ACC112 (cell line): Measurements from ENCODE around the gene AUTS2.

Source experiments
- H2AFZ ChIP-seq: fragments of 200-600 bp; sonication (generic); one replicate; pipeline ENCODE4 v1.6.0; 2017; ENCODE audit warnings: antibody characterized with exemption, low read length; ENCODE audit not compliant: unreplicated experiment
- H3K27ac ChIP-seq: fragments of 200-600 bp; sonication (generic); 2 replicates; pipeline ENCODE4 v1.5.1; 2014; ENCODE audit warnings: low read depth, mild to moderate bottlenecking, antibody characterized with exemption, low read length, moderate library complexity
- H3K27me3 ChIP-seq: fragments of 200-600 bp; sonication (generic); 2 replicates; pipeline ENCODE4 v1.6.1; 2014; ENCODE audit warnings: mild to moderate bottlenecking, antibody characterized with exemption, low read length, moderate library complexity, mixed read lengths; ENCODE audit not compliant: insufficient read depth
- H3K36me3 ChIP-seq: fragments of 200-600 bp; sonication (generic); 2 replicates; pipeline ENCODE4 v1.6.1; 2016; ENCODE audit warnings: mild to moderate bottlenecking, antibody characterized with exemption, low read length, moderate library complexity, mixed read lengths; ENCODE audit not compliant: insufficient read depth
- H3K4me1 ChIP-seq: fragments of 200-600 bp; sonication (generic); one replicate; pipeline ENCODE4 v1.6.1; 2016; ENCODE audit warnings: low read length, mixed read lengths; ENCODE audit not compliant: insufficient read depth, unreplicated experiment, control insufficient read depth
- H3K4me3 ChIP-seq: fragments of 200-600 bp; sonication (generic); 2 replicates; pipeline ENCODE4 v1.5.1; 2014; ENCODE audit warnings: mild to moderate bottlenecking, low read depth, low read length
- H3K79me2 ChIP-seq: fragments of 200-600 bp; sonication (generic); one replicate; pipeline ENCODE4 v1.6.0; 2016; ENCODE audit warnings: low read length; ENCODE audit not compliant: control insufficient read depth, unreplicated experiment, insufficient read depth

AUTS2 gene

DNA sequence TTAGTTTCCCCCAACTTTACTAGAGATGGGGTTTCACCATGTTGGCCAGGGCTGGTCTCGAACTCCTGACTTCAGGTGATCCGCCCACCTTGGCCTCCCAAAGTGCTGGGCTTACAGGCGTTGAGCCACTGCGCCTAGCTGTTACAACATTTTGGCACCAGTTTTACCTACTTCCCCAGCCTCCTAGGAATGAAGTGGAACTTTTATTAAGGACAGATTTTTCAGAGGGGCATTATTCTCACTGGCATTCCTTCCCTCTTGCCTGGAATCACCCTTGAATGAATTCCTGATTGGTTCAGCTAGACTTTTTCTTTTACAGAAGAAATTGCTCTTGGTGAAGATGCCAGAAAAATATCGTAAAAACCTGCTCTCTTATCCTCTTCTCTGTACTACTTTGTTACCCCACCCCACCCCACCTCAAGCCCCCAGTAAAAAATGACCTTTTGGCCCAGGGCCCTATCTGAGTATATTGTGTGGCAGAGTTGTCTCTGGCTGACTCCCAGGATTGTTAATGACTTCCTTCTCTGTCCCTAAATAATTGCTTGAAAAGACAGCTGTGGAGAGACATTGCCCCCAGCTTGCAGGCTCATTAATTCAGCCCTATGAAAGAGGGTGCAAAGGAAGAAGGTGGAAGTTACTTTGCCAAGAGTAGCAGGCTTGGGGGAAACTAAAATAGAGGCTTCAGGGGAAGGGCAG lies 189.6 kb downstream of the AUTS2 start:
- no peak overlapping the region for H3K27ac ChIP-seq
- H2AFZ ChIP-seq = no peak overlapping the region
- no peaks in the 10 kb centered on the region for H3K79me2 ChIP-seq
- no peaks in the 10 kb centered on the region for H3K27me3 ChIP-seq
- no peak overlapping the region for H3K4me3 ChIP-seq
- H3K36me3 ChIP-seq = no peaks in the 10 kb centered on the region
- H3K4me1 ChIP-seq = no peaks in the 10 kb centered on the region

DNA sequence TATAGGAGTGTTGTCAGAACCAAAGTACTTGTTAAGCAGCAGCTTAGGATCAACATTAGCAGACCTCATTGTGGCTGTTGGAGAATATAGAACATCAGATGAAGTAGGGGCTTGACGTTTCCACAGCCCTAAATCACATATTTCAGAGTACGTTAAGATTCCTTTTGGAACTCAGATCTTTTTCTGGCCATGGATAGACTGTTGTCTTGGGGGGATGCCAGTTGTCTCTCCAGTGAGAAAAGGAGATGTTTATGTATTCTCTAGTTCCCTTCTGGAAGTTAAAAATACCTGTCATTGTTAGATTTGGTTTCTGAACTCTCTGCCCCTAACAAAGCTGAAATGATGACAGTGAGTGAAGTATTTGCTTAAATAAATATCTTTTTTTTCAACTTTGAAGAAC lies 191.3 kb downstream of the AUTS2 start:
- H3K79me2 ChIP-seq = no peaks in the 10 kb centered on the region
- no peaks in the 10 kb centered on the region for H3K4me1 ChIP-seq
- H3K27ac ChIP-seq = no peak overlapping the region
- no peaks in the 10 kb centered on the region for H3K36me3 ChIP-seq
- H3K27me3 ChIP-seq = no peaks in the 10 kb centered on the region
- H3K4me3 ChIP-seq = no peak overlapping the region
- no peak overlapping the region for H2AFZ ChIP-seq

DNA sequence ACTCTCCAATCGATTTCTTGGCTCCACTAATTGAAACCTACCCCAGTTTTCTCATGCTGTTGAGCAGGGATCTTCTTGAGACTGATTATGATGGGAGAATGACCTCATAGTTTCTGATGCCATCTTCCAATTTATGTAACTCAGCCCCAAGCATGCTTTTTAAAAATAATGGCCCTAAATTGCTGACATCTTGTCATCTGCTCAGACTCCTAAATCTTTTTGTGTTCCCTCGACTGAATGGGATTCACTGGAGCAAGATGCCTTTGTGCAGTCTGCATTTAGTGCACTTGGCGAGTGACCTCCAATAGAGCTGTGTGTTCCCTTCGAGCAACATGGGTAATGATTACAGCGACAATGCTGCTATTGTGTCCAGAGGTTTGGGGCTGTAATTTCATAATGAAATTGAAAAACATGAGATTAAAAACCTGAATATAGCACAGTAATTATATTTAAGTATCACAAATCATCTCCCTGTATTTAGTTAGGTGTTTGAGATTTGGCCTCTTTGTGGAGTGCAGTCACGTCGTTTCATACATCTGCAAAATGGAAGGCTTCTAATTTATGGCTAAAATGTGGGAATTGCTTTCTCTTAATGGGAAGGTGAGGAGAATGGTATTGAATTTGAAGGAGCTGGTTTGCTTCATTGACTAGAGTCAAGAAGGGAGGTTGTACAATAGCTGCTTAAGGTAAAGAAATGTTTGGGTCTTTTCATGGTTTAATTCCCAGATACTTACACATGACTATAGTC lies 192.9 kb downstream of the AUTS2 start:
- Histone ChIP-seq H3K27ac (no peak overlapping the region), H3K36me3 (no peaks in the 10 kb centered on the region), H3K79me2 (no peaks in the 10 kb centered on the region), H3K27me3 (no peaks in the 10 kb centered on the region), H3K4me3 (no peak overlapping the region), H2AFZ (no peak overlapping the region), H3K4me1 (no peaks in the 10 kb centered on the region)

DNA sequence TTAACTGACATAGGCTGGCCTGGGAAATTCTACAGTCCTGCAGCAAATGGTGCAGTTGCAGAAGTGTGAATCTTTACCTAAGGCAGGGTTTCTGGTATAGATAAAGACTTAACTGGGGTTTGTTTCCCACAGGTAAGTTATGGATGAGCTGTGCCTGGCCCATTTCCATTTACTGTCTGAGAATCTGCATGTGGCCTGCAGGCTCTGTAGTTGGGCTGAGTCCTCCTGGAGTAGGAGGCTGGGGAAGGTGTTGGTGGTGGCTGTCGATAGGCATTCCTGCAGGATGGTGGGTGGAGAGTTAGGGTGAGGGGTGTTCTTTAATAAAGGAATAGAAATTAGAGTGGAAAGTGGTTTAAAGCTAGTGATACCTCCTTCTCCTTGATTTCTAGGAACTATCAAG lies 193.5 kb downstream of the AUTS2 start:
- no peak overlapping the region for H3K4me3 ChIP-seq
- no peaks in the 10 kb centered on the region for H3K36me3 ChIP-seq
- H3K27ac ChIP-seq = no peak overlapping the region
- H2AFZ ChIP-seq = no peak overlapping the region
- H3K79me2 ChIP-seq = no peaks in the 10 kb centered on the region
- no peaks in the 10 kb centered on the region for H3K4me1 ChIP-seq
- no peaks in the 10 kb centered on the region for H3K27me3 ChIP-seq

DNA sequence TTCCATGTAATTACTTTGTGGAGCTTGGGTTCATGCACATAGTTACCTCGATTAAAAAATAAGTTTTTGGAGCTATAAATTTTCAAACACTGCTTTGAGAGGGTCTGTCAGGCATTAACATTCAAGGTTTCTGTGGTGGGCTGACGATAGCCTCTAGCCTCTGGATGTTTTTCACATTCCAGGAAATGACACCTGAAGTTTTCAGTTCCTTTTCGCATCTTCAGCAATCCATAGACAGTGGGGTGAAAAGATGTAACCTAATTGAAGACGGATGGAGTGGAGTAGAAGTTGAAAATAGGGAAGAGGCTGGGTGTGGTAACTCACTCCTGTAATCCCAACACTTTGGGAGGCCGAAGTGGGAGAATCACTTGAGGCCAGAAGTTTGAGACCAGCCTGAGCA lies 197.7 kb downstream of the AUTS2 start:
- H3K27ac ChIP-seq = no peak overlapping the region
- H3K4me1 ChIP-seq = peaks cover 12% of the 10 kb centered on the region
- H3K79me2 ChIP-seq = no peaks in the 10 kb centered on the region
- no peaks in the 10 kb centered on the region for H3K36me3 ChIP-seq
- H3K27me3 ChIP-seq = no peaks in the 10 kb centered on the region
- H3K4me3 ChIP-seq = no peak overlapping the region
- H2AFZ ChIP-seq = no peak overlapping the region

DNA sequence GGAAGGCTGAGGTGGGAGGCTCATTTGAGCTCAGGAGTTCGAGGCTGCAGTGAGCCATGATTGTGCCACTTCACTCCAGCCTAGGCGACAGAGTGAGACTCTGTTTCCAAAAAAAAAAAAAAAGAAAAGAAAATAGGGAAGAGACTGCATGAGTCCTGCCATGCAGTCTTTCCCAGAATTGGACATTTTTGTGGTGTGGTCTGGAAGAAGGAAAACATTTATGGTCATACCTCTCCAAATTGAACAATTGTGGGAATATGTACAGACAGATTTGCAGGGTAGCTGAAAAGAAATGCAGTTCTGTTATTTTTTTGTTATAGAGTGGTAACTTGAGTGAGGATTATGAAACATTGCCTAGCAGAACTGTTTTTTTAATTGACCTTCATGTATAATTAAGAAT lies 198.1 kb downstream of the AUTS2 start:
- no peaks in the 10 kb centered on the region for H3K36me3 ChIP-seq
- H3K4me3 ChIP-seq = no peak overlapping the region
- H3K4me1 ChIP-seq = peaks cover 13% of the 10 kb centered on the region
- H3K27me3 ChIP-seq = no peaks in the 10 kb centered on the region
- no peaks in the 10 kb centered on the region for H3K79me2 ChIP-seq
- H2AFZ ChIP-seq = no peak overlapping the region
- H3K27ac ChIP-seq = no peak overlapping the region

DNA sequence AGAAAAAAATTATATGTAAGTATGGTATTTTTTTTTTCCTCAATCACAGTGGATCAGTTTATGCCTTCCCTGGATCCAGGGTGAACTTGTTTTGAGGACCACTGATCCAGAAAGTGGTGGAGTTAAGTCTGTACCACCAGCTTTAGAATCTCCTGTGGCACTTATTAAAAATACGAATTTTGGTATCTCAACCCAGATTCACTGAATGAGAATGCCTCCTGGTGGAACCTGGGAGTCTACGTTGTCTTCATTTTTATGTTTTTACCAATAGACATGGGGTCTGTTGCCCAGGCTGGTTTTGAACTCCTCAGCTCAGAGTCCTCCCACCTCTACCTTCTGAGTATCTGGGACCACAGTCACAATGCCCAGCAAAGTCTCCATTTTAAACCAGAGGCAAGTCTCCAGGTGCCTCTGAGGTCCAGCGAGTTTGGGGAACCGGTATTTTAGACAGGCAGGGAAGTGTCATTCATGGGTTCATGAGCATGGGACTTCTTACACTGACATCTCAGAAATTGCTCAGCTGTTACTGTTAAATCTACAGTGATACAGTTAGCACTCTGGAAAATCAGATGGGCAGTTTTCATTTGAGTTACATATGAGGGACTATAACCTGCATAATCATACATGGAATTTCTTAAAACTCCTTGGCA lies 200.9 kb downstream of the AUTS2 start:
- Histone ChIP-seq H3K27me3 (no peaks in the 10 kb centered on the region), H3K36me3 (no peaks in the 10 kb centered on the region), H3K27ac (no peak overlapping the region), H3K4me3 (no peak overlapping the region), H3K79me2 (no peaks in the 10 kb centered on the region), H2AFZ (no peak overlapping the region), H3K4me1 (peaks cover 13% of the 10 kb centered on the region)

DNA sequence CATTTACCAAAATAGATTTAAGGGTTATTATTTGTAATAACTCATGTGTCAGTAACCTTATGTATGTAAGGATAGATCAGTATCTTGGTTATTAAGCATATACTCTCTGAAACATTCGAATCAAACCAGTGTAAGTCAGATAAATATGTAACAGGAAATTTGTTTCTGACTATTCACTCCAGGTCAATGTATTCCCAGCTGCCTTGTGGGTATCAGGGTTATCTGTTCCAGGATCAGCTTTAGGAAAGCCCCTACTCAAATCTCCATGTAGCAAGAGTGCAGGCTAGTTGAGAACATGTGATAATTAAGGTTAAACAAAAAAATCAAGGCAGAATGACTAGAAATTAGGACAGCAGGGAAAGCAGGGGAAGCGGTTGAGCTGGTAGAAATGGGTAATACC lies 201.7 kb downstream of the AUTS2 start:
- Histone ChIP-seq H3K4me3 (no peak overlapping the region), H3K79me2 (no peaks in the 10 kb centered on the region), H3K27ac (no peak overlapping the region), H2AFZ (no peak overlapping the region), H3K36me3 (no peaks in the 10 kb centered on the region), H3K27me3 (no peaks in the 10 kb centered on the region), H3K4me1 (peaks cover 13% of the 10 kb centered on the region)

DNA sequence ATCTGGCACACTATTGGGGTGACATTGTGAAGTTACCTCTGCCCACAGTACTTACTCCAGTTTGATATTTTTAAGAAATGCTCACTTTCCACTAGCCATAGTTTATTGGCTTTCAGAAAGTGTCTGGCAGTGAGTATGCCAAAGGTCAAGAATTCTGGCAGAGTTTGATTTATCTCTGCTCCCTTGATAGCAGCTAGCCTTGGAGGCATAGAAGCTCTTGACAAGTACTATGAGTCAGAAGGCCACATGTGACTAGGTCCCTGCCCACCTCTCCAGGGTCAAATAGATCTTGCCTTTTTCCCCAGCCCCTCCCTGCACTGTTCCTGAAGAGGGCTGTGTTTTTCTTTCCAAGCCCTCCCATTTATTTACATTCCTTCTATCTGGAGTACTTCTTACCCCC lies 202.2 kb downstream of the AUTS2 start:
- Histone ChIP-seq H3K79me2 (no peaks in the 10 kb centered on the region), H2AFZ (no peak overlapping the region), H3K36me3 (no peaks in the 10 kb centered on the region), H3K4me1 (peaks cover 13% of the 10 kb centered on the region), H3K4me3 (no peak overlapping the region), H3K27ac (no peak overlapping the region), H3K27me3 (no peaks in the 10 kb centered on the region)

DNA sequence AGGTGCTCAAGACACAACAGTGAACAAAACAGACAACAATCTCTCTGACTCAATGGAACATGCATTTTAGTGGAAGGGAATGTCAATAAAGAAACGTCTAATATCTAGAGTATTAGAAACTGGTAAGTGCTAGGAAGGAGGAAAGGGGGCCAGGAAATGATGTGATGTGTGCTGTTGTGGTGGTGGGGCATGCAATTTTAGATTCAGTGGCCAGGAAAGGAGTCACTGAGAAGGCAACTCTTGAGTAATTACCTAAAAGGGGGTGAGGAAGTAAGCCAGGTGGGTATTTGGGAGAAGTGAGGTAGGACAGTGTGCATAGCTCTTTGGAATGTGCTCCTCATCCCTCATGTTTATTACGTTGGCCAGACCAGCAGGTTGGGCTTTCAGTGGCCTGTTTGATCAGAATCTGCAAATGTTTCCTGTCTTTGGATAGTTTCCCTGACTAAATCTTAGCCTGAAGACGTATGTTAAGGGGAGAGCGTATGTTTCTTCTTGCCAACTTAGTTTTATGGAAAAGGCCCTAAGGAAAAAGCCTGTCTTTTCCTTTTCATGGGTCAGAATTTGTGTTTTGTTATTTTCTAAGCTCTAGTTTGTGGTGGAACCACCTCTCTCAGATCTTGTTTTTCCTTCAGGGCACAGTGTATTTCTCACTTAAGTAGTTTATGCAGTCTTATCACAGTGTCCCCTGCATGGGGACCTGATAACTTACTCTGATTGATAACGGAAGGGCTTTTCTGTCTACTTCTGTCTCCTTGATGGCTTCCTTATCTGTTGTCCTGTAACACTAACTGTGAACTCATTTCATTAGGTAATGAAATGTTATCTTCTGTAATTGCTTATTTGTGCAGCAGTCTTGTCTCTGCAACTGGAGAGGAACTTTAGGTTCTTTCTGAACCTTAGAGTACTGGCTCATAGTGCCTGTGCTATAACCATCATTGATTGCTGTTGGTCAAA lies 203.7 kb downstream of the AUTS2 start:
- Histone ChIP-seq H2AFZ (no peak overlapping the region), H3K27ac (no peak overlapping the region), H3K4me3 (no peak overlapping the region), H3K4me1 (peaks cover 13% of the 10 kb centered on the region), H3K36me3 (no peaks in the 10 kb centered on the region), H3K79me2 (no peaks in the 10 kb centered on the region), H3K27me3 (no peaks in the 10 kb centered on the region)
